ENCODE measurements around the gene LHCGR.

Gene LHCGR

GRCh38 chr2:48755473-48755872, at the start of gene LHCGR:
Gene LHCGR (minus strand): TSS chr2:48755724. CDS start chr2:48755671, 53 bp downstream.
- in situ Hi-C loops (cut with HindIII; ENCODE audit: low sequenced_read_pairs) = no loop called here

GRCh38 chr2:48799601-48800000, 44.1 kb upstream of the LHCGR start:
- in situ Hi-C loops (cut with HindIII; ENCODE audit: low sequenced_read_pairs) = no loop called here

DNA sequence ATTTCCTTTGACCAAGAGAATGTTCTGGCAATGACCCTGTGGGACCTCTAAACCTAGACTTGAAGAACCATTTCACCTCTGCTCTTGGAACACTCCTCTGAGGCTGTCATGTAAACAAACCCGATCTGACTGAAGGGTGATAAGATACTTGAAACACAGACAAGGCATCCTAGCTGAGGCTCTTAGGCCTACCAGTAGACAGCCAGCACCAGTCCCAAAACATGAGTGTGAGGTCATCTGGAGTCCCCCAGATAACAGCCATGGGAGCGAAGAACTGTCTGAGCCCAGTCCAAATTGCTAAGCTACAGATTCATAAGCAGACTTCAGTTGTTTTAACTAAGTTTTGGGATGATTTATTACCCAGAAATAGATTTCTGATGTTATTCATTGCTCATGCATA, 39.5 kb upstream of the LHCGR start:
- in situ Hi-C loops (cut with HindIII; ENCODE audit: low sequenced_read_pairs) = no loop called here

DNA sequence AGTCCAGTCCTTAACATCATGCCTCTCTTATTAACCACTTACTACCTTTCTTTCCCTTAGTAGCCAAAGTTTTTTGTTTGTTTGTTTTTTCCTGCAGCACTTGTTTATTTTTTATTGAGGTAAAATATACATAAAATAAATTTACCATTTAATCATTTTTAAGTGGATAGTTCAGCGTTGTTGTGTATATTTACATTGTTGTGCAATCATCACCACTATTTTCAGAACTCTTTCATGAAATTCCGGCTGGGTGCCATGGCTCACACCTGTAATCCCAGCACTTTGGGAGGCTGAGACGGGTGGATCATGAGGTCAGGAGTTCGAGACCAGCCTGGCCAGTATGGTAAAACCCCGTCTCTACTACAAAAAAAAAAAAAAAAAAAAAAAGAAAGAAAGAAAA, 38.1 kb upstream of the LHCGR start:
- in situ Hi-C loops (cut with HindIII; ENCODE audit: low sequenced_read_pairs) = no loop called here

DNA sequence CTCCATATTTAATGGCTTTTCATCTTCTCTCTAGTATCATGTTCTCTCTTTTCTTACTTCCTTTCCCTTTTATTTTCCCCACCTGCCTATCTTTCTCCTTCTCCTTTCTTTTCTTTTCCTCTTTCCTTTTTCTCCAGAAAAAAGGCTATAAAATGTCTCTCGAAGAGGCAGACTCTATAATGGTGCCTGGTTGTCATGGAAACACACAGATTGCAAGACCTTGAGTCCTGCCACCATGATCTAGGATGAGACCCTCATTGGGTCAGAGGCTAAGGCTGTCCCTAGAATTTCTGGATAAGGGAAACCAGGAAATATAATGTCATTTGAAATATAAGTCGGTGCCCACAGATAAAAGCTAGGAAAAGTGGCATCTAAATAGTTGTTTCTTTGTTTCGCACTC, 36.5 kb upstream of the LHCGR start:
- in situ Hi-C loops (cut with HindIII; ENCODE audit: low sequenced_read_pairs) = no loop called here

- in situ Hi-C loops (cut with HindIII; ENCODE audit: low sequenced_read_pairs) = no loop called here
These were observed 35.1 kb upstream of the LHCGR start for GRCh38 chr2:48790407-48791170.

GRCh38 chr2:48787580-48787979, 32.1 kb upstream of the LHCGR start:
- in situ Hi-C loops (cut with HindIII; ENCODE audit: low sequenced_read_pairs) = no loop called here

DNA sequence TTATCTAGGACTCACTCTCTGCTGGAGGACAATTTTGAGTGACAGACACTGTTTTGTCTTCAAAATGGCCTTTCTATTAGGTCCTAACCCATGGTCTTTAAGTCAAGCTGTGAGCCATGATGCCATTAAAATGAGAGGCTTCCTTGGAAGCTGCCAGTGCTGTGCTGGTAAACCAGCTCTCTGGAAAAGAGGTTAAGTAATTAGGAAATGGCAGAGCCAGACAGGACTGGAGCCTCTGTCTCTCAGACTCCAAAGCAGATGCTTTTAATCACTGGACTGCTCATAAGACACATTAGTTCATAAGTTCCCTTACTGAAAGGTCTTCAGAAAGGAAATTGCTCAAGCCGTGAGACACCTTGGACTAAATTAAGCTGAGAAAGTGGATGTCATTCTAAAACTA, 25.8 kb upstream of the LHCGR start:
- in situ Hi-C loops (cut with HindIII; ENCODE audit: low sequenced_read_pairs) = no loop called here

DNA sequence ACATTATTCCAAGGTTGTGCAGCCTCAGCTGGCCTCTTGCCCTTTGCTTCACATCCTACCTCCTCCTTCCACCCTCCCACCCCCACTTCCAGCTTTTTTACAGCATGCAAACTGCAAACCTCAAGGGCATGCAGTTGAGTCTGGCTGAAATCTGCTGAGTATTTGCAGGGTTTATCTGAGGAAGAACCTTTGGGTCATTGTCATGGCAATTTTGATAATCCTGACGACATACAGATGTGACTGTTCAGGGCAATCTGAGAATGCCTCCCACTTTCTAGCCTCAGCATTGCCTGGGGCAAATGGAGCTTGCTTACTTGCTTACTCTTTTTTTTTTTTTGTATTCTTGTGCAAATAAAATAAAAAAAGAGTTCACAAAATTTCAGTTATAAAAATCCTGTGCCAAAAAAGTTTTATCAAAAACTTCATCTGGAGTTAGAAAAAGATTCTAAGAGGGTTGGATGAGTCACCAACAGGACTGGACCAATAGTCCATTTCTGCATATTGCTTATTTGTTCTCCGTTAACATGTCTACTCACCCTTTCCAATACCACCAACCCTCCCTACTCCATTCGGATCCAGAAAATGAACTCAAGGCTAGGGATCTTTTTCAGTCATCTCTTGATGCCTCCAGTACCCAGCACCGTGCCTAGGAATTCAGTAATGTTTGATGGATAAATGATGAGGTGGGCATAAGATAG, 23.6 kb upstream of the LHCGR start:
- in situ Hi-C loops (cut with HindIII; ENCODE audit: low sequenced_read_pairs) = no loop called here

DNA sequence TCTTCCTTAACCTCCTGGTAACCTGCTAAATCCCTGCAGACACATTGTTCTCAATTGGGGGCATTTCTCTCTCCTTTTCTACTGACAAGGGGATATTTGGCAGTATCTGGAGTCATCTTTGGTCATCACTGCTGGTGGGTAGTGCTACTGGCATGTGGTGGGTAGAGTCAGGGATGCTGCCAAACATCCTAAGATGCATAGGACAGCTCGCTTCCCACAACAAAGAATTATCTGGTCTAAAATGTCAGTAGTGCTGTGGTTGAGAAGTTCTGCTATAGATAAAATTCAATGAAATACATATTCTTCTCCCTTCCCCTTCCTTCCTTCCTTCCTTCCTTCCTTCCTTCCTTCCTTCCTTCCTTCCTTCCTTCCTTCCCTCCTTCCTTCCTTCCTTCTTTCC, 18.7 kb upstream of the LHCGR start:
- in situ Hi-C loops (cut with HindIII; ENCODE audit: low sequenced_read_pairs) = no loop called here

DNA sequence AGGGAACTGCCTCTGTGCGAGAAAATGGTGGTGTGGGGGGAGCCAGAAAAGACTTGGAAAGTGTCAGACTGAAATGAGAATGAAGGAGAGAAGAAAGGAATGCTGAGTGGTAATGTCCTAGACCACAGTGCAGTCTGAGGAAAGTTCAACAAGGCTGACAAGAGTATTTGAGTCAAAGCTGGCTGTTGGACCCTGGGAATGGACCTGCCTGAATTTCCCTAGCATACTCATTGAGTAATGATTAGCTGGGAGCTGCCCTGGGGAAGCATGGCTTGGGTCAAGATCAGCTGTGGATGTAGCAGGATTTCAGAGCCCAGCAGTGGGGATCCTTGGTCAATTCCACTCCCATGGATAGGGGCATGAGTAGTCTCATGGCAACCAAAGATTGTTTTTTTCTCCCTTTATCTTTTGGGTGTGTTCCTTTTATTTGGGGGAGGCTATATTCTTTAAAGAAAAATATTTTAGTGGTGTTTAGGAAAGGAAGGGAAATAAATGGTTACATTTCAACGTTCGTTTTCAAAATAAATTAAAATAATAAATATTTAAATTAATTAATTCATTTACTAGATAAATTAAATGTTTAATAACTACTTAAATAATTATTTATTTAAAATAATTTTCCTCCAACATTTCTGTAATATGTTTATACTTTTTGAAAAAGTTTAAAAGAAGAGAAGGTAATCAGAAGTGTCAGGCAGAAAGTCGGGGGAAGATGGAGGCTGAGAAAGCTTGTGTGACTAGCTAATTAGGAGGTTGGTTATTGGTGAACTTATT, 15.9 kb upstream of the LHCGR start:
- in situ Hi-C loops (cut with HindIII; ENCODE audit: low sequenced_read_pairs) = no loop called here

DNA sequence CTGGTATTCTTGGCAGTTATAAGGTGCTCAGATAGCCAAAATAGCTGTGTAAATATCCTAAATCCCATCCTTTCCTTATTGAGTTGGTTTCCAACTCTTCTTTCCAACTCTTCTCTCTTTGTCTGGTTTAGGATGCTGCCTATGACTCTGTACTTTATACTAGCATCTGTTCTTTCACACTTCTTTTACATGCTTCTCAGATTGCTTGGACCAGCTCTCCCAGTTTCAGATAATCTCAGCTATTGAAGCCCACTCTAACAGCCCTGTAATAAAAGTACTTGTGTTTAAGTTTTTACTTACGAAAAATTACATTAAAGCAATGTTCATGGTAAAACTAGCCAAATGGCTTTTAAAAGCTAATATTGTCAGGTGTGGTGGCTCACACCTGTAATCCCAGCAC, 14.7 kb upstream of the LHCGR start:
- in situ Hi-C loops (cut with HindIII; ENCODE audit: low sequenced_read_pairs) = no loop called here

- in situ Hi-C loops (cut with HindIII; ENCODE audit: low sequenced_read_pairs) = no loop called here
These were observed 13.1 kb upstream of the LHCGR start for GRCh38 chr2:48768669-48769068.

GRCh38 chr2:48767330-48767729, 11.8 kb upstream of the LHCGR start:
- in situ Hi-C loops (cut with HindIII; ENCODE audit: low sequenced_read_pairs) = no loop called here

DNA sequence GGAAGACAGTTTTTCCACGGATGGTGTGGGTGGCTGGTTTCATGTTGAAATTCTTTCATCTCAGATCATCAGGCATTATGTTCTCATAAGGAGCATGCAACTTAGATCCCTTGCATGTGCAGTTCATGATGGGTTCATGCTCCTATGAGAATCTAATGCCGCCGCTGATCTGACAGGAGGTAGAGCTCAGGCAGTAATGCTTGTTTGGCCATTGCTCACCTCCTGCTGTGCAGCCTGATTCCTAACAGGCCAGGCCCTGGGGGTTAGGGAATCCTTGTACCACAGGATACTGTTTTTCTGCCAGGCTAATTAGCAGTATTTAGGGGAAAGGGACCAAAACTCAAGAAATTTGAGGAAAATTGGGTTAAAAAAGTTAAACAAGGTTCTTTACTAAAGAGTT, 5.3 kb upstream of the LHCGR start:
- in situ Hi-C loops (cut with HindIII; ENCODE audit: low sequenced_read_pairs) = no loop called here

GRCh38 chr2:48759682-48760081, 4.2 kb upstream of the LHCGR start:
- in situ Hi-C loops (cut with HindIII; ENCODE audit: low sequenced_read_pairs) = no loop called here

DNA sequence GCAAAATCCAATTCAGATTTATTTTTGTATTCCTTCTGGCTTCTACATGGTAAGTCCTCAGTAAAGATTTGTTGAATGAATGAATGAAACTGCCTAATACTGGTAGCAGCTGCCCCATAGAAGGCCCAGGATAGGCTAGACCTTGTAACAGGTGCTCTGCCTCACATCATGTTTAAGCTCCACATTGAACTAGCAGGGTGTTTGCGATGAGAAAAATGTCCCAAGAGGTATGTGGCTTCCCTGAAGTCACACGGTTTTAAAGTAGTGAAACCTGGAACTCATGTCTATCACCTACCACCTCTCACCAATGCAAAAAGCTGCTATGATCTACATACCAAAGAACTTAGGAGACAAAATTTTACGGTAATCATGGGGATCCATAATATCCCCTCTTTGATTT, 765 bp upstream of the LHCGR start:
- in situ Hi-C loops (cut with HindIII; ENCODE audit: low sequenced_read_pairs) = no loop called here

DNA sequence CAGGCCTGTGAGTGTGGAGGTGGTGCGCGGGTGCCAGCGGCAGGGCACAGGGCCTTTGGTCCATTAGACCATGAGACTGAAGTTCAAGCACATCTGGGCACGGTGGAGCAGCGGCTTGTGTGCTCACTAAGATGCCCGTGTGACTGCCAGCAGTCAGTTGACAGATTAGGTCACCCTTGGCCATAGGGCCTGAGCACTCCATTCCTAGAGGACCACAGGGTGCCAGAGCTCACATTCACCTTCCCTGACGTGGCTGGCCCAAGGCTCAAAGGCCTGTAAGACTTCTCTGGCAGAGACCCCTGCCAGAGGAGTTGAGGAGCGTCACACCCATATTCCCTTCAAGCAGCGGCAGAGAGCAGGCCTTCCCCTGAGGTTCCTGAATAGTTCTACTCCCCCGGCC, 650 bp downstream of the LHCGR start:
- in situ Hi-C loops (cut with HindIII; ENCODE audit: low sequenced_read_pairs) = no loop called here

DNA sequence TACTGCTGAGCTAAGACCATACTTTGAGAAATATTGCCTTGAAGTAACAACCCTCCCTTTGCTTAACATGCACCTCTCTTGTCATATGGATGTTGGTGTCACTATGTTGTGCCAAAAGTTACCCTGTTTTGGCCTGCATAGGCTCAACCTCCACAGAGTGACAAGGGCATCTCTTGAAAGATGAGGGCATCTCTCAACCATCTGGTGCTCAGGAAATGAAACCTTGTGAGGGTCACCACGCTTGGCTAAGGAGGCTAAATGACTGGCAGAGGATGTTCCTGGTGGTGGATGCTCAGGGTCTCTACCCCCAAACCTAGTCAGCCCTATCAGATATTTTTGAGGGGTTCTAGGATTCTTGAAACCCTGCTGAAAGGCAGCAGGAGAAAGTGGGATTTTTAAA, 2.3 kb downstream of the LHCGR start:
- in situ Hi-C loops (cut with HindIII; ENCODE audit: low sequenced_read_pairs) = no loop called here

- in situ Hi-C loops (cut with HindIII; ENCODE audit: low sequenced_read_pairs) = no loop called here
These were observed 5.3 kb downstream of the LHCGR start for GRCh38 chr2:48750128-48750739.
